WERI-Rb-1 (cell line): ENCODE measurements around the gene GRIK3.

Source experiments
- DNase-seq: peaks from one replicate; pipeline ENCODE4 v3.0.0-alpha.2; 2020
- H3K27ac ChIP-seq: fragments of 250-450 bp; sonication (Bioruptor Pico); 2 replicates; pipeline ENCODE4 v1.5.1; 2020; ENCODE audit warnings: mild to moderate bottlenecking, moderate library complexity
- H3K27me3 ChIP-seq: fragments of 250-450 bp; sonication (Bioruptor Pico); 2 replicates; pipeline ENCODE4 v1.5.1; 2021; ENCODE audit warnings: mild to moderate bottlenecking, low read depth, moderate library complexity; ENCODE audit not compliant: insufficient read depth, severe bottlenecking
- H3K36me3 ChIP-seq: fragments of 250-450 bp; sonication (Bioruptor Pico); 2 replicates; pipeline ENCODE4 v1.5.1; 2020; ENCODE audit warnings: mild to moderate bottlenecking, moderate library complexity
- H3K4me3 ChIP-seq: 2 replicates; pipeline ENCODE4 v1.5.1; 2011; ENCODE audit warnings: low read depth, mild to moderate bottlenecking, control low read depth, low read length
- H3K9me3 ChIP-seq: fragments of 250-450 bp; sonication (Bioruptor Pico); 2 replicates; pipeline ENCODE4 v1.5.1; 2021; ENCODE audit warnings: mild to moderate bottlenecking, moderate library complexity; ENCODE audit not compliant: severe bottlenecking
- CTCF ChIP-seq: IDR thresholded peaks from 2 replicates; pipeline ENCODE4 v1.5.1; 2011; ENCODE audit warnings: low read depth, mild to moderate bottlenecking, control low read depth, inconsistent platforms, low read length

GRIK3 gene

GRCh38 chr1:36866169-36866814 lies 168.0 kb downstream of the GRIK3 start:
- peaks cover 53% of the 10 kb centered on the region for H3K36me3 ChIP-seq
- H3K27ac ChIP-seq: no peak overlapping the region
- TF ChIP-seq CTCF: no peak
- H3K9me3 ChIP-seq: no peaks in the 10 kb centered on the region
- H3K4me3 ChIP-seq: no peak overlapping the region
- DNase-seq: no peak
- no peaks in the 10 kb centered on the region for H3K27me3 ChIP-seq

GRCh38 chr1:36865602-36865900 lies 168.8 kb downstream of the GRIK3 start:
- Histone ChIP-seq H3K4me3 (no peak overlapping the region), H3K36me3 (peaks cover 49% of the 10 kb centered on the region), H3K27ac (no peak overlapping the region), H3K27me3 (no peaks in the 10 kb centered on the region), H3K9me3 (no peaks in the 10 kb centered on the region)
- TF ChIP-seq CTCF: no peak
- DNase-seq: no peak

- DNase-seq: no peak
- Histone ChIP-seq H3K27ac (no peak overlapping the region), H3K4me3 (no peak overlapping the region), H3K36me3 (peaks cover 49% of the 10 kb centered on the region), H3K9me3 (no peaks in the 10 kb centered on the region), H3K27me3 (no peaks in the 10 kb centered on the region)
- no peak for TF ChIP-seq CTCF
Observed at GRCh38 chr1:36864823-36865601, 169.3 kb downstream of the GRIK3 start.

GRCh38 chr1:36864182-36864822 lies 170.0 kb downstream of the GRIK3 start:
- H3K4me3 ChIP-seq: no peak overlapping the region
- DNase-seq: peak; percentile 52
- TF ChIP-seq CTCF: peak; percentile 92
- H3K27ac ChIP-seq: no peak overlapping the region
- peaks cover 48% of the 10 kb centered on the region for H3K36me3 ChIP-seq
- H3K27me3 ChIP-seq: no peaks in the 10 kb centered on the region
- H3K9me3 ChIP-seq: no peaks in the 10 kb centered on the region

- peaks cover 46% of the 10 kb centered on the region for H3K36me3 ChIP-seq
- no peaks in the 10 kb centered on the region for H3K27me3 ChIP-seq
- no peak overlapping the region for H3K4me3 ChIP-seq
- H3K27ac ChIP-seq: no peak overlapping the region
- no peak for DNase-seq
- no peaks in the 10 kb centered on the region for H3K9me3 ChIP-seq
- no peak for TF ChIP-seq CTCF
Observed at GRCh38 chr1:36863500-36863899, 170.8 kb downstream of the GRIK3 start.
